Spinal cord (tissue), 10 donors: ENCODE data around the gene HSPA12A. TPM values are rescaled to one million over a fixed set of nuclear protein-coding genes. Genes with fewer than 3 reads are reported as not detected.
A peak's percentile ranks its signal among the peaks of the same experiment; 100 is the strongest.

Experiments
- DNase-seq, 6 donors: peaks; one replicate each; pipeline versions ENCODE4 v3.0.0 to v3.0.0-alpha.2; 2013 to 2015; ENCODE audit warnings: low spot score in 6 of 6, low read depth in 4 of 6
- H3K27ac ChIP-seq: one replicate; pipeline ENCODE4 v1.5.1; 2013; ENCODE audit warnings: low read depth, low read length, control low read depth
- H3K27me3 ChIP-seq: one replicate; pipeline ENCODE4 v1.6.1; 2013; ENCODE audit warnings: low read length; ENCODE audit not compliant: control insufficient read depth, insufficient read depth
- H3K36me3 ChIP-seq: one replicate; pipeline ENCODE4 v1.6.1; 2013; ENCODE audit warnings: low read length; ENCODE audit not compliant: control insufficient read depth, insufficient read depth
- H3K4me1 ChIP-seq: one replicate; pipeline ENCODE4 v1.6.1; 2013; ENCODE audit warnings: low read length; ENCODE audit not compliant: control insufficient read depth, insufficient read depth
- H3K4me3 ChIP-seq: one replicate; pipeline ENCODE4 v1.5.1; 2013; ENCODE audit warnings: low read depth, low read length, control low read depth
- H3K9me3 ChIP-seq: one replicate; pipeline ENCODE4 v1.6.1; 2013; ENCODE audit warnings: low read length; ENCODE audit not compliant: control insufficient read depth, insufficient read depth
- WGBS: methylation state at CpG from one replicate; pipeline ENCODE4 v1.1.5; 2013; ENCODE audit warnings: missing lambda C conversion rate; ENCODE audit not compliant: insufficient coverage; 5-methylcytosine and 5-hydroxymethylcytosine counted together
- polyA plus RNA-seq, 2 donors: library from polyadenylated mRNA; unstranded; fragments of 120-200 nt; gene quantifications; one replicate each; pipeline ENCODE4 v1.2.1, GENCODE V29; 2013; ENCODE audit not compliant: insufficient read length in 2 of 2
- total RNA-seq, 2 donors: library from RNA; depleted of rRNA in 1 of 2; stranded (reverse); fragments of 120-200 nt in 1 of 2; fragments of >200 nt in 1 of 2; gene quantifications; one replicate each; pipeline versions ENCODE4 v1.2.3 to v1.2.4, GENCODE V29; 2013 to 2014
- donor health status: healthy.

Gene HSPA12A
- total and polyA plus RNA-seq, 4 donors = 35.1 to 106 (median 68.9) TPM

- no peaks in the 10 kb centered on the region for H3K36me3 ChIP-seq
- H3K9me3 ChIP-seq = no peaks in the 10 kb centered on the region
- DNase-seq = no peak
- H3K27me3 ChIP-seq = no peaks in the 10 kb centered on the region
- WGBS = 84% methylated on average over 9 of the region's 9 CpGs
- no peak overlapping the region for H3K27ac ChIP-seq
- H3K4me3 ChIP-seq = no peak overlapping the region
- peaks cover 43% of the 10 kb centered on the region for H3K4me1 ChIP-seq
Measured at GRCh38 chr10:116771959-116772585, 29.7 kb upstream of the HSPA12A start.

GRCh38 chr10:116771101-116771958 lies 29.0 kb upstream of the HSPA12A start:
- no peaks in the 10 kb centered on the region for H3K27me3 ChIP-seq
- H3K9me3 ChIP-seq = no peaks in the 10 kb centered on the region
- H3K4me3 ChIP-seq = no peak overlapping the region
- no peak for DNase-seq
- no peaks in the 10 kb centered on the region for H3K36me3 ChIP-seq
- 66% methylated on average over 17 of the region's 18 CpGs for WGBS
- no peak overlapping the region for H3K27ac ChIP-seq
- H3K4me1 ChIP-seq = peaks cover 46% of the 10 kb centered on the region

- no peak overlapping the region for H3K27ac ChIP-seq
- no peaks in the 10 kb centered on the region for H3K27me3 ChIP-seq
- H3K4me3 ChIP-seq = no peak overlapping the region
- peaks cover 42% of the 10 kb centered on the region for H3K4me1 ChIP-seq
- H3K9me3 ChIP-seq = no peaks in the 10 kb centered on the region
- H3K36me3 ChIP-seq = no peaks in the 10 kb centered on the region
- WGBS = 89% methylated on average over 8 of the region's 10 CpGs
- DNase-seq = no peak
Measured at GRCh38 chr10:116770281-116770680, 27.9 kb upstream of the HSPA12A start.

GRCh38 chr10:116769791-116770190 lies 27.4 kb upstream of the HSPA12A start:
- Histone ChIP-seq H3K4me3 (no peak overlapping the region), H3K27me3 (no peaks in the 10 kb centered on the region), H3K27ac (no peak overlapping the region), H3K9me3 (no peaks in the 10 kb centered on the region), H3K4me1 (peaks cover 38% of the 10 kb centered on the region), H3K36me3 (no peaks in the 10 kb centered on the region)
- peak in 1 of 6 donors; percentile 9 for DNase-seq
- 70% methylated on average over 7 of the region's 8 CpGs for WGBS

- Histone ChIP-seq H3K27ac (no peak overlapping the region), H3K9me3 (no peaks in the 10 kb centered on the region), H3K27me3 (no peaks in the 10 kb centered on the region), H3K4me3 (no peak overlapping the region), H3K36me3 (no peaks in the 10 kb centered on the region), H3K4me1 (peaks cover 34% of the 10 kb centered on the region)
- 80% methylated on average over 3 of the region's 7 CpGs for WGBS
- no peak for DNase-seq
Measured at GRCh38 chr10:116769368-116769767, 27.0 kb upstream of the HSPA12A start.

- WGBS = 83% methylated on average over 4 of the region's 4 CpGs
- H3K27ac ChIP-seq = no peak overlapping the region
Measured at GRCh38 chr10:116768786-116769185, 26.4 kb upstream of the HSPA12A start.

GRCh38 chr10:116766837-116767634 lies 24.7 kb upstream of the HSPA12A start:
- Histone ChIP-seq H3K27me3 (no peaks in the 10 kb centered on the region), H3K27ac (no peak overlapping the region), H3K36me3 (no peaks in the 10 kb centered on the region), H3K9me3 (no peaks in the 10 kb centered on the region), H3K4me3 (no peak overlapping the region), H3K4me1 (peaks cover 34% of the 10 kb centered on the region)
- WGBS = 53% methylated on average over 11 of the region's 13 CpGs
- DNase-seq = no peak

More at GRCh38 chr10:116768786-116769185, 26.4 kb upstream of the HSPA12A start:
- DNase-seq = no peak
- H3K4me3 ChIP-seq = no peak overlapping the region
- no peaks in the 10 kb centered on the region for H3K9me3 ChIP-seq
- H3K27me3 ChIP-seq = no peaks in the 10 kb centered on the region
- H3K4me1 ChIP-seq = peaks cover 33% of the 10 kb centered on the region
- no peaks in the 10 kb centered on the region for H3K36me3 ChIP-seq

GRCh38 chr10:116766241-116766827 lies 24.0 kb upstream of the HSPA12A start:
- Histone ChIP-seq H3K27me3 (no peaks in the 10 kb centered on the region), H3K27ac (no peak overlapping the region), H3K4me1 (peaks cover 33% of the 10 kb centered on the region), H3K36me3 (no peaks in the 10 kb centered on the region), H3K9me3 (no peaks in the 10 kb centered on the region), H3K4me3 (no peak overlapping the region)
- WGBS = 83% methylated on average over 4 of the region's 5 CpGs
- DNase-seq = no peak

GRCh38 chr10:116765648-116766081 lies 23.3 kb upstream of the HSPA12A start:
- no peak overlapping the region for H3K27ac ChIP-seq
- 82% methylated on average over 8 of the region's 10 CpGs for WGBS
- peaks cover 29% of the 10 kb centered on the region for H3K4me1 ChIP-seq
- no peak for DNase-seq
- H3K4me3 ChIP-seq = no peak overlapping the region
- H3K27me3 ChIP-seq = no peaks in the 10 kb centered on the region
- H3K9me3 ChIP-seq = no peaks in the 10 kb centered on the region
- H3K36me3 ChIP-seq = no peaks in the 10 kb centered on the region
